ENCODE data around the gene C16orf92.

The C16orf92 gene

DNA sequence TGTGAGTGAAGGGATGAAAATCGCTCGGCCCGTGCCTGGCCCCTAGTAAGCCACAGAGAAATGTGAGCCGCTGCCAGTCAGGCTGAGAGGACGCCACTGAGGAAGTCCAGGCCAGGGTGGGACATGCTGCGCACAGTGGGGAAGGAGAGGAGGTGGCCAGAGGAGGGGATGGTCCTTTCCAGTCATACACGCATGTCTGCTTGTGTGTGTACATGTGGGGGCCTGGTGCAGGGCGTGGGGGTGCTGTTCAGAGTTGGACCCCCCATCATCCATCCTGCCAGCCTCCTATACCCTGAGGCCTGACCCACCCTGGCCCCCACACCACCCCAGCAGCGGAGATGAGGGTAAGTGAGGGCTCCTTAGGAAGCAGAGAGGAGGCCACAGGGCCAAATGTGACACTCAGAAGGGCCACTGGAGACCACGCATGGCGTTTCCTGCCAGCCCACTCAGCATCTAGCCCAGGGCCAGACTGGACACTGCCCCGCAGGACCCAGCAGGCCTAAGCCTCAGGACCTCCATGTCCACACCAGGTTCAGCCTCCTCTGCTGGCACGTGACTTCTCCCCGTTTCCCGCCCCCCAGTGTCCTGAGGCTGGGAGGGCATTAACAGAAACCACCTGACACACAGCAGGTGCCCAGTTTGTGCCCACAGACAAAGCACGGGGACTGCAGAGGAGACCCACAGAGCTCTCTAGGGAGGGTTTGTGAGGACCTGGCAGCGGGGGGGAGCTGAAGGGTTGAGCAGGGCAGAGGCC, 19.2 kb upstream of the C16orf92 start:
- no peak for TF ChIP-seq CTCF (conservative IDR thresholded peaks at IDR 0.05)

DNA sequence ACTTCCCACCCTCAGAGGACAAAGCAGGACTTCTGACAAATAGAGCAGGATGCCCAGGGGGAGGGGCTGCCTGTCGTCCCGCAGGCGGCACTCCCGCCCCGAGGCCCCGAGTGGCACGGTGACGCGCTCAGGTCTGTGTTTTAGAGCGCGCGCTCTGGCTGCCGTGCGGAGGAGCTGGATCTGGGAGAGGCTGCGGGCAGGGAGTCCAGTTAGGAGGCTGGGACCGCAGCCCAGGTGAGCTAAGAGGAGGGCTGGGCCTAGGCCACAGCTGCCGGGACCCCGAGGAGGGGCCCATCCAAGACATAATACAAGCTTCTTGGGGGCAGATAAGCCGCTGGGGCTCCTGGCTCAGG, 18.6 kb upstream of the C16orf92 start:
- no peak overlapping the region for H3K27ac ChIP-seq

More for the DNA sequence above, 19.2 kb upstream of the C16orf92 start:
- no peak overlapping the region for H3K27ac ChIP-seq

GRCh38 chr16:30004811-30005242, 18.2 kb upstream of the C16orf92 start:
- no peak overlapping the region for H3K27ac ChIP-seq
- TF ChIP-seq CTCF (conservative IDR thresholded peaks at IDR 0.05), result no peak

More for the DNA sequence above, 18.6 kb upstream of the C16orf92 start:
- no peak for TF ChIP-seq CTCF (conservative IDR thresholded peaks at IDR 0.05)

DNA sequence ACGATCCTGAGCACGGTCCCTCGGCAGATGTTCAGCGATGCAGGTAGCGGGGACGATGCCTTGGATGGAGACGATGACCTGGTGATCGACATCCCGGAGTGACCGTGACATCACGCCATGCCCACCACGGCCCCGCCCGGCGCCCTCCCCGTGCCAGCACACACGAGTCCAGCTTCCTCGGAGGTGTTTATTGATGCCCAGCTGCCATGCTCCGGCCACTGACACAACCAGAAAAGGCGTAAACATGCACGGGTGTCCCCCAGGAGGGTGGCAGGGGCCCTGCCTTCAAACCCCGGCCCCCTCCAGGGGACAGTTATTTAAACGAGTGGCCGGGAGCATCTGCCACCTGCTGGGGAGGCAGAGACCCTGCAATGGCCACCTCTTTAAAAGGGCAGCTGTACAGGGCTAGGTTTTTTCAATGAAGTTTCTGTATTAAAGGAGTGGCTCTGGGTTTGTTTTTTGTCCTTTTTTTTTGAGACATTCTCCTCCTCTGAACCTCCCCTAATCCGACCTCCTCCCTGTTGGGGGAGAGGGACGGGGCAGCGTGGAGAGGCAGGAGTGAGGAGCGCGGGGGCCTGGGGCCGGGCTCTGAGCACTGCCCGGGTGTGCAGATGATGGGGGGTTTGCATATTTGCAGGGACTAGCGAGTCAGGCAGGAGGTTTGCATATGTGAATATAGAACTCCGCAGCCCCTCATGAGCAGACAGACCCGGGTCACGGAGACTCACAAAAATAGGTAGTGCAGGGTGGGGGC, 17.5 kb upstream of the C16orf92 start:
- TF ChIP-seq CTCF (conservative IDR thresholded peaks at IDR 0.05), result peak; percentile 81
- no peak overlapping the region for H3K27ac ChIP-seq

GRCh38 chr16:30006095-30006473, 16.9 kb upstream of the C16orf92 start:
- no peak overlapping the region for H3K27ac ChIP-seq
- TF ChIP-seq CTCF (conservative IDR thresholded peaks at IDR 0.05), result no peak

GRCh38 chr16:30006659-30007377, 16.2 kb upstream of the C16orf92 start:
- no peak for TF ChIP-seq CTCF (conservative IDR thresholded peaks at IDR 0.05)
- no peak overlapping the region for H3K27ac ChIP-seq

- no peak overlapping the region for H3K27ac ChIP-seq
- no peak for TF ChIP-seq CTCF (conservative IDR thresholded peaks at IDR 0.05)
These were observed 15.6 kb upstream of the C16orf92 start for GRCh38 chr16:30007378-30007895.
